SJCRH30 (cell line): ENCODE data around the gene SMARCA2. TPM values are rescaled to one million over a fixed set of nuclear protein-coding genes. Genes with fewer than 3 reads are reported as not detected.
A peak's percentile ranks its signal among the peaks of the same experiment; 100 is the strongest.

Experiments
- DNase-seq, 2 experiments: peaks; one replicate each; pipeline ENCODE4 v3.0.0-alpha.2; 2015 to 2020
- H3K27ac ChIP-seq: fragments of 250-450 bp; sonication (Bioruptor Pico); 2 replicates; pipeline ENCODE4 v1.5.1; 2020; ENCODE audit warnings: mild to moderate bottlenecking, moderate library complexity
- H3K27me3 ChIP-seq: fragments of 250-450 bp; sonication (Bioruptor Pico); 2 replicates; pipeline ENCODE4 v1.5.1; 2020; ENCODE audit warnings: mild to moderate bottlenecking, moderate library complexity
- H3K36me3 ChIP-seq: fragments of 250-450 bp; sonication (Bioruptor Pico); 2 replicates; pipeline ENCODE4 v1.5.1; 2020; ENCODE audit warnings: mild to moderate bottlenecking, moderate library complexity
- H3K4me1 ChIP-seq: fragments of 250-450 bp; sonication (Bioruptor Pico); 2 replicates; pipeline ENCODE4 v1.5.1; 2020; ENCODE audit warnings: mild to moderate bottlenecking, moderate library complexity
- H3K4me3 ChIP-seq: fragments of 250-450 bp; sonication (Bioruptor Pico); 2 replicates; pipeline ENCODE4 v1.5.1; 2020; ENCODE audit warnings: mild to moderate bottlenecking, moderate library complexity
- H3K9me3 ChIP-seq: fragments of 250-450 bp; sonication (Bioruptor Pico); replicated peaks from 2 replicates; pipeline ENCODE4 v1.5.1; 2020; ENCODE audit warnings: mild to moderate bottlenecking, moderate library complexity
- total RNA-seq: library from RNA; depleted of rRNA; stranded (reverse); fragments of >200 nt; shearing (Covaris generic); gene quantifications from 2 replicates; pipeline ENCODE4 v1.2.3, GENCODE V29; 2014

Gene SMARCA2
- total RNA-seq, 1 experiment from 2014 or later: 64.7 TPM

DNA sequence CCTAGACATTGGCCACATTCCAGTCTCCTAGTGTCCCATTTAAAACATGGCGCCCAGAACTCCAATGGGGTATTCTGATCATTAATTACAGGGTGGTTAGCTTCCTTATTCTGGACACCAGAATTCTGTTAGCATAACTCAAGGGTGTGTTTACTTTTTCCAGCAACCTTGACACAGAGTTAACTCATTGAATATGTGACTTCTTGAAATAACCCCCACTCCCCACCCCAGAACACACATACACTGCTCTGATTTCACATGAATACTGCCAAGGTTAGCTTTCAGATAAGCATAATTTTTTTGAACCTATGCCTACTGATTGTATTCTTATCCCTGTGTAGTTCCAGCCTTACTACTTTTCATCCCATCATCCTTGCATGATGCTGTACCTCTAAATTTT, 151.1 kb downstream of the SMARCA2 start:
- H3K4me3 ChIP-seq: no peak overlapping the region
- no peaks in the 10 kb centered on the region; the same call in 1 of the 2 replicates for H3K36me3 ChIP-seq
- H3K27me3 ChIP-seq: no peaks in the 10 kb centered on the region
- DNase-seq: no peak
- H3K27ac ChIP-seq: no peak overlapping the region
- no peaks in the 10 kb centered on the region for H3K4me1 ChIP-seq
- no peaks in the 10 kb centered on the region for H3K9me3 ChIP-seq

DNA sequence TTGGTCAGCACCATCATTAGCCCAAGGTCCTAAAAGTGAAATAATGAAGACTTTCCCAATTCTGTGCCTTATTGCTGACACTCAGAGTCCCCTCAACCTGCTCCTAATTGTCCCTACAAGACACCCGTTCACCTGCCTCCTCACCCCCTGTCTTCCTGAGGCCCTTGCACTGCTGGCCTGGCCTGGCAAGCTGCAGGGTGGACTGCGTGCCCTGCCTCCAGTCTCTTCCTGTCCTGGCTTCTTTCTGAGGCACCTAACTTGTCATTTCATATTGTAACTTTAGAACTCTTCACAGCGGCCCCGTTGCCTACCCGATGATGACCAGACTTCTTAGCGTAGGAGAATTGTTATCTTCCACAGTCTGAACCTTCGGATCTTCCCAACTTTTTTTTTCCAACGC, 153.9 kb downstream of the SMARCA2 start:
- H3K9me3 ChIP-seq: no peaks in the 10 kb centered on the region
- peaks cover 4% of the 10 kb centered on the region; the same call in 1 of the 2 replicates for H3K36me3 ChIP-seq
- DNase-seq: no peak
- H3K4me3 ChIP-seq: no peak overlapping the region
- H3K4me1 ChIP-seq: no peaks in the 10 kb centered on the region
- no peaks in the 10 kb centered on the region for H3K27me3 ChIP-seq
- no peak overlapping the region for H3K27ac ChIP-seq

DNA sequence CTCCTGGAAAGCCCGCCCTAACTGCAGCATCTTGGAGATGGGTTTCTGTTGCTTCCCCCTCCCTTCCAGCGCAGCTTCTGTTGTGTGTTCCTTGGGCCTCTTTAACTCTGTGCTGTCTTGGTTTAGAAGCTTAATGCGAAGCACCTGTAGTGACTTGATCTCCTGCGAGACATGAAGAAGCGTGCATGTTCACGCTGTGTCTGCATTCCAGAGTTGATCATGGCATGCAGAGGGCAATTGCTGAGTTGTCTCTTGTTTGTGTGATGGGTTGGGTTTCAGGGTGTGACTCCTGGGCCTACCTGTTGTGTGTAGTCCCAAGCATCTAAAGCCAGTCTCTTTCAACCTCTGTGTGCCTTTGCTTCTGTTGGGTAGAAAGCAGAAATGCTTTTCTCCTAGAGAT, 155.6 kb downstream of the SMARCA2 start:
- Histone ChIP-seq H3K9me3 (no peaks in the 10 kb centered on the region), H3K4me1 (no peaks in the 10 kb centered on the region), H3K27ac (no peak overlapping the region), H3K27me3 (no peaks in the 10 kb centered on the region), H3K36me3 (peaks cover 4% of the 10 kb centered on the region; the same call in 1 of the 2 replicates), H3K4me3 (no peak overlapping the region)
- DNase-seq: no peak

DNA sequence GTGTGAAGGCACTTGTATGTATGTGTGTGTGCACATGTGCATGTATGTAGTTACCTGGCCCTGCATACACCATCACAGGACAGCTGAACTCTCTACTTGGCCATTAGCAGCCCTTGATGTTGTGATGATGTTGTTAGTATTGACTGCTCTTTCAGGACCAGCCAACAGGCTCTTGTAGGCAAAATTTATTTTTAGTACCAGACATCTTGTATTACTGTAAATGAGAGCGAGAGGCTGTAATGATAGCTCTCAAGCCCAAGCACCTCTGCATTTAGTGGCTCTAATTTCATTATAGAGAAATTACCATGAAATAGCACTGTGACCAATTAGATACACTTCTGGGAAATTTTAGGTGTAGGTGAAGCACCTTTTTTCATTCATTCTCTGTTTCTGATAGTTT, 158.0 kb downstream of the SMARCA2 start:
- no peak overlapping the region for H3K27ac ChIP-seq
- no peak overlapping the region for H3K4me3 ChIP-seq
- H3K9me3 ChIP-seq: no peaks in the 10 kb centered on the region
- no peaks in the 10 kb centered on the region for H3K4me1 ChIP-seq
- H3K36me3 ChIP-seq: peaks cover 4% of the 10 kb centered on the region; the same call in 1 of the 2 replicates
- H3K27me3 ChIP-seq: no peaks in the 10 kb centered on the region
- DNase-seq: no peak

DNA sequence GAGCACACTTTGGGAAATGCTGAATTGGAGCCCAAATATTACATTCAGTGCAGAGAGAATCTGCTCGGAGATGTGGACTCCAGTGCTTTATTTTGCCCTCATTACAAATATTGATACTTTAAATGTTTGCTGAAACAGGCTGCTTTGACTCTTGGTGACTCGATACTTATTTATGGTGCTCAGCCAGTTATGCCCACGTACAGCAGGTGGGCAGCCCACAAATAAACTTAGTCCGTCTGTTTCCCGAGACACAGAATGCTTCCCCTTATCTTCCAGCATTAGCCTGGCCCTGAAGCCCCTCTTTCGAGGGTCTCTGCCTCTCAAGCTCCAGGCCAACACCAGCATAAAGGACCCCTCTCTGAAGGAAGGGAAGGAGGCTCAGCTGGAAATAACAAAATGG, 158.7 kb downstream of the SMARCA2 start:
- H3K4me1 ChIP-seq: no peaks in the 10 kb centered on the region
- H3K36me3 ChIP-seq: peaks cover 4% of the 10 kb centered on the region; the same call in 1 of the 2 replicates
- no peaks in the 10 kb centered on the region for H3K27me3 ChIP-seq
- no peak overlapping the region for H3K4me3 ChIP-seq
- no peaks in the 10 kb centered on the region for H3K9me3 ChIP-seq
- no peak for DNase-seq
- no peak overlapping the region for H3K27ac ChIP-seq

DNA sequence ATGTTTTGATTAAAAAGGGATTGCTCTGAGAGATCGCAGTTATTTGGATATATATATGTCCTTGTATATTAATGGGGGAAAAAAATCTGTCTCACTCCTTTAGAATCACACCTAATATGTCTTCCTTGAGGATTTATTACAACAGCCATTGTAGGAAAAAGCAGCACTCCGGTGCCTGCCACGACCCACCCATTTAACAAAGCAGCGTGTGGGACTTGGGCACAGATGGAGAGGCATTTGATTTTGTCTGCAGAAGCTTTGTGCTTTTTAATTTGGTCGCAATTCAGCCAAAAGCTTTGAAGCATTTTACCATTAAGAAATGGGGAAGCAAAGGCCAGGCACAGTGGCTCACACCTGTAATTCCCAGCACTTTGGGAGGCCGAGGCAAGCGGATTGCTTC, 159.2 kb downstream of the SMARCA2 start:
- no peaks in the 10 kb centered on the region for H3K4me1 ChIP-seq
- H3K9me3 ChIP-seq: no peaks in the 10 kb centered on the region
- H3K27ac ChIP-seq: no peak overlapping the region
- H3K27me3 ChIP-seq: no peaks in the 10 kb centered on the region
- peaks cover 4% of the 10 kb centered on the region; the same call in 1 of the 2 replicates for H3K36me3 ChIP-seq
- no peak for DNase-seq
- H3K4me3 ChIP-seq: no peak overlapping the region

DNA sequence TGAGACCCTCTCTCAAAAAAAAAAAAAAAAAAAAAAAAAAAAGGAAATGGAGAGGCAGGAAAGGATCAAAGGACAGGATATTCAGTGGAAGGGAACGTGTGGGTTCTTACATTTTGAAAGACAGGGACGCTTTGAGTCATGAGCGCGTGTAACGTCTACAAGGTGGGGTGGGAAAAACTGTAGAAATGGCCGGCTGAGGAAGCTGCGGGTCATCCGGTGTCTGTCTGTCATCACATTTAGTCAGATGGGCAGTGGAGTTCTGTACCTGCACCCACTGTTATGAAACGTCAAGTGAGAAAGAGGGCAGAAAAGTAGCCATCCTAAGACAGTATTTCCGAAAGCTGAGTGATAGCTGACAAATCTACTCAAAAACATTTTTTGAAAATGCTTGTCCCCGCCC, 159.8 kb downstream of the SMARCA2 start:
- Histone ChIP-seq H3K4me1 (no peaks in the 10 kb centered on the region), H3K9me3 (no peaks in the 10 kb centered on the region), H3K36me3 (peaks cover 4% of the 10 kb centered on the region; the same call in 1 of the 2 replicates), H3K4me3 (no peak overlapping the region), H3K27ac (no peak overlapping the region), H3K27me3 (no peaks in the 10 kb centered on the region)
- no peak for DNase-seq

DNA sequence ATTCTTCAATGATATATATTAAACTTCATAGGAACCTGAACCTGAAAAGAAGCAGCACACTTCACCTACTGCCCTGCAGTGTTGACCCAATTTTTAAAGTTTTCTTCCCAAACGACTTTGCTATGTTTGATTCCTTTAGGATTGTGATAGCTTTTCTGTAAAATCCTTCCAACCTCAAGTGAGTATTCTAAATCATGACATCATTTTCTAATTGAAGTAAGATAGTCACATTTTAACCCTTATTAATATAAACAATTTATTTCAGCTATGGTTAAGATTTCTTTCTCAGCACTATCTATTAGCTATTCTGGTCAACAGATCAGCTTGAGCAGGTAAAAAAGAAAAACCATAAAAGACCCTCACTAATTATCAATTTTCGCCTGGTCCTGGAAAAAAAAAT, 162.0 kb downstream of the SMARCA2 start:
- Histone ChIP-seq H3K4me1 (peaks cover 7% of the 10 kb centered on the region), H3K27ac (no peak overlapping the region), H3K9me3 (no peaks in the 10 kb centered on the region), H3K36me3 (peaks cover under 1% of the 10 kb centered on the region; the same call in 1 of the 2 replicates), H3K4me3 (no peak overlapping the region), H3K27me3 (no peaks in the 10 kb centered on the region)
- DNase-seq: no peak

DNA sequence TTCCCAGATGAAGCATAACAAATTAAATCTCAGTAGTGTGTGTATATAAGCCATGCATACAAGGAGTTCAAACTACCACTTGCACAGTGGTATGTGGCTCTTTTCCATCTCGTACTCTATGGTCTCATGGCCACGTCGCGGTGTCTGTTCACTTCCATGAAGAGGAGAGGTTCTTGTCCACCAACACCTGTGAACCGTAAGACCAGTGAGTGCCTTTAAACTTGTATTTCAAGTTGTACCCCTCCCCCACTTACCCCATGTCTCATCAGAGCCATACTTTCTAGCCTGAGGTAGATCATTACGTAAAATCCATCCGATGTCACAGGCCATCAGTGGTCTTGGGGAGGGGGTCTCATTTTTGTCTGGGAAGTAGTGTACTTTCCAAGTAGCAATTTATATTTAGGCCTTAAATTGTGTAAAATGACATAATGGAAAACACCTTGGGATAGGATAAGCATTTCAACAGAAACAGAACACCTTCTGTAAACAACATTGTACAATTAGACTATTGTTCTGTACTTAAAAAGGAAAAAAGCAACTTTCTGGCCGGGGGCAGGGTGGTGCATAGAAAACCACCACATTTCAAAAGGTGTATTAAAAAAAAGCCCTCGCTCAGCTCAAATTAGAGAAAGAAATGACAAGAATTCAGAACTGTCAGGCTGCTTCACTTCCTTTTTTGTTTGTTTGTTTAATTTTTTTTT, 163.0 kb downstream of the SMARCA2 start:
- no peak overlapping the region for H3K27ac ChIP-seq
- no peak overlapping the region for H3K4me3 ChIP-seq
- H3K4me1 ChIP-seq: peaks cover 7% of the 10 kb centered on the region
- no peaks in the 10 kb centered on the region for H3K9me3 ChIP-seq
- H3K27me3 ChIP-seq: no peaks in the 10 kb centered on the region
- H3K36me3 ChIP-seq: no peaks in the 10 kb centered on the region
- DNase-seq: no peak

DNA sequence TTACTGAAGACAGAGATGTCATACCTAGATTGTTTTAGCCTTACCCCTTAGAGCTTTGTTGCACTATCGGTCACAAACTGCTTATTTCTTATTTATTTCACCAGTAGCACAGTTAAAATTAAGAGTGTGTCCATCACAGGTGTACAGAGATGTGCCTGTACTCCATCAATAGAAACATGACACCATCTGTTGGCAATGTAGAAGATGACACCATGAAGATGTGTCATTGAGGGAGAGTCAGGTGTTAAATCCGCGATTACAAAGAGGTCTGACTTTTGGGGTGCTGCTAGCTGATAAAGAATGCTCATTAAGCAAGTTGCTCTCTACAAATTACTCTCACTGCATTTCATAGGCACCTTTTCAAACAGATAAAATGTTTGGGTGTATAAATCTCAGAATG, 164.4 kb downstream of the SMARCA2 start:
- Histone ChIP-seq H3K9me3 (no peaks in the 10 kb centered on the region), H3K27ac (no peak overlapping the region), H3K27me3 (no peaks in the 10 kb centered on the region), H3K4me3 (no peak overlapping the region), H3K36me3 (0 out of 2 replicates have a peak, but pooled peaks cover 2% of the 10 kb centered on the region), H3K4me1 (peaks cover 7% of the 10 kb centered on the region)
- no peak for DNase-seq

DNA sequence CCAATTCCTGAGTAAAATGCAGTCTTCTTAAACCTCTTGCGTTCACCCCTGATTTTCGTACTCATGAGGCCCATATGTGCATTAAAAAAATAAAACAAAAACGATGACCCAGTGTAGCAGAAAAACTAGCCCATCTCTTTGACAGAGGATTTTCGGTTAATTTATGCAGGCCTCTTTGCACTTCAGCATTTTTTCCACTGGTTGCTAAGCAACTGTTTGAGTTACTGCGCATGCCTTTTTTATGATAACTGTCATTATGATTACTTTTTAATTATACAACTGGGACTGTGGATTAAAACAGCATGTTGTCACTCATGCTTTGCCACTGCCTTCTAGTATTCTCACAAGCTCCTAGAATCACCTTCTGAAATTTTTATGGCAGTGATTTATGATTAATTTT, 165.0 kb downstream of the SMARCA2 start:
- no peaks in the 10 kb centered on the region for H3K9me3 ChIP-seq
- no peak for DNase-seq
- peaks cover 7% of the 10 kb centered on the region for H3K4me1 ChIP-seq
- no peak overlapping the region for H3K27ac ChIP-seq
- no peak overlapping the region for H3K4me3 ChIP-seq
- H3K36me3 ChIP-seq: 0 out of 2 replicates have a peak, but pooled peaks cover 2% of the 10 kb centered on the region
- H3K27me3 ChIP-seq: no peaks in the 10 kb centered on the region

DNA sequence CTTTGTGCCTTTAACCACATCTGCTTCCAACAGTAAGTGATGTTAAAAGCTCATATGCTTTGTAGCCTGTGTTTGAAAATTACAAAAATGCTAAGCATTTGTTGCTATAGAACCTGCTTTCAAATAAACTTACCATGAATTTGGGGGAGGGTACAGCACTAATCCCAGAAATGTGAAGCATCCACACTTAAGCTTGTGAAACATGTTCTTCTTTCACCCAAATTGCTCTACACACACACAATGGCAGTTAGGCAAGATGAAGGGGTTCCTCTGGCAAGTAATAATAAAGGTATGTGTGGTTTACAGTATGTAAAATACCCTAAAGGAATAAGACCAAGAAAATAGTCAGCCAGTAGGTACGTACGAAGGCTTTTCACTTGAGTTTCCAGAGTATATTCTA, 165.6 kb downstream of the SMARCA2 start:
- peaks cover 7% of the 10 kb centered on the region for H3K4me1 ChIP-seq
- H3K36me3 ChIP-seq: 0 out of 2 replicates have a peak, but pooled peaks cover 2% of the 10 kb centered on the region
- no peaks in the 10 kb centered on the region for H3K9me3 ChIP-seq
- no peaks in the 10 kb centered on the region for H3K27me3 ChIP-seq
- H3K27ac ChIP-seq: no peak overlapping the region
- no peak for DNase-seq
- H3K4me3 ChIP-seq: no peak overlapping the region

DNA sequence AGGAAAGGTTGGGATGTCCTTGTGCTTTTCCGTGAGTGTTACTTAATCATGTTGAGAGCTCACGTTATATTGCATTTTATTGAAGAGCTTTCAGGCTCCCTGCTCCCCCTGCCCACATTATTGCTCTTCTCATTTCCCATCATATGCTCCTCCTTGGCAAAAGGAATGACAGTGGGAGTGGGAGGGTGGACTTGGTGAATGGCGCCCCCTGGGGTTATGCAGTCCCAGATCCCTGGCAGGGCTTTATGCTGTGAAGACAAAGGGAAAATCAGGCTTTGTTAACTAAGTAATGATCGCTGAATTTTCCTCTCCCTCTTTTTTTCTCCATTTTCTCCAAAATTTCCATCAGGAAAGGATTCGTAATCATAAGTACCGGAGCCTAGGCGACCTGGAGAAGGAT, 166.6 kb downstream of the SMARCA2 start:
- Histone ChIP-seq H3K4me3 (no peak overlapping the region), H3K27me3 (no peaks in the 10 kb centered on the region), H3K9me3 (no peaks in the 10 kb centered on the region), H3K27ac (no peak overlapping the region), H3K4me1 (peaks cover 7% of the 10 kb centered on the region), H3K36me3 (peaks cover 2% of the 10 kb centered on the region; the same call in 1 of the 2 replicates)
- peak; percentile 12 to 46 for DNase-seq

DNA sequence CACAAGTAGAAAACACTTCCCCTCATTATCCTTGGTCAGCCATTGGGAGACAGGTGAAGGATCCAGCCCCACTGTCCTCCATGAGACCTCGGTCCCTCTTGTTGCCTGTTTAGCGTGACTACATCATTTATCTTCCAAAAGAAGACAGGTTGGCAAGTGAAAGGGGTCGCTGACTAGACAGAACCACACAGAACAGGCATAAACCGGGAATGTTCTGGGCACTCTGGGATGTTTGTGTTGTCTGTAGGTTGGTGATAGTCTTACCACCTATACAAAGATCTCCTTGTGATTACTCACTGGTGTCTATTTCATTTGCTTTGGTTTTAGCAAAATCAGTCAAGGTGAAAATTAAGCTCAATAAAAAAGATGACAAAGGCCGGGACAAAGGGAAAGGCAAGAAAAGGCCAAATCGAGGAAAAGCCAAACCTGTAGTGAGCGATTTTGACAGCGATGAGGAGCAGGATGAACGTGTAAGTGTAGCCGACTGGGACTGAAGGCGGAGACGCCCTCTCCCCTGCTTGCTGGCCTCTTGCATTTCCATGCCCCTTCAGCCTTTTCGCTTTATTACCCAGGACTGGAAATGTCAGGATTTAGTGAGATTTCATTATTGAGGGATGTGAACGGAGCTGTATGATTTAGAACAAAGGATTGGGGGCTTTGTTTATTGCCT, 175.9 kb downstream of the SMARCA2 start:
- no peaks in the 10 kb centered on the region for H3K4me1 ChIP-seq
- H3K27me3 ChIP-seq: no peaks in the 10 kb centered on the region
- H3K36me3 ChIP-seq: peaks cover 3% of the 10 kb centered on the region; the same call in 1 of the 2 replicates
- no peaks in the 10 kb centered on the region for H3K9me3 ChIP-seq
- no peak overlapping the region for H3K4me3 ChIP-seq
- no peak for DNase-seq
- H3K27ac ChIP-seq: no peak overlapping the region

DNA sequence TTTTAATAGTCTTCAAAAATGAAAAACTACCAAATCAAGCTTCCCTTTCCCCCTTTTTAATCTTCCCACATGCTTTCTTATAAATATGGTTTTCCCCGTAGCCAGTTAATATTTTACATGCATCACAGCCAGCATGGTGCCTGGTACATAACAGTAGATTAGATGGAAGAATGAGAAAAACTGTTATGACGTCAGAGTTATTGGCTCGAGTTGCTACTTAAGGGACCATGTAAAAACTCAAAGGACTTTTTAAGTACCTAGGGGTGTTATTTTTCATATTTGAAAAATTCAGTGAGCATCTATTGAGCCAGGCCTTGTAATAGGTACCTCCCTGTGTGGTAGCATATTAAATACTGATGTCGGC, 176.4 kb downstream of the SMARCA2 start:
- Histone ChIP-seq H3K27ac (no peak overlapping the region), H3K4me1 (no peaks in the 10 kb centered on the region), H3K4me3 (no peak overlapping the region), H3K36me3 (peaks cover 3% of the 10 kb centered on the region; the same call in 1 of the 2 replicates), H3K9me3 (no peaks in the 10 kb centered on the region), H3K27me3 (no peaks in the 10 kb centered on the region)
- DNase-seq: no peak
